ENCODE measurements around the gene SBNO2.

SBNO2 gene

DNA sequence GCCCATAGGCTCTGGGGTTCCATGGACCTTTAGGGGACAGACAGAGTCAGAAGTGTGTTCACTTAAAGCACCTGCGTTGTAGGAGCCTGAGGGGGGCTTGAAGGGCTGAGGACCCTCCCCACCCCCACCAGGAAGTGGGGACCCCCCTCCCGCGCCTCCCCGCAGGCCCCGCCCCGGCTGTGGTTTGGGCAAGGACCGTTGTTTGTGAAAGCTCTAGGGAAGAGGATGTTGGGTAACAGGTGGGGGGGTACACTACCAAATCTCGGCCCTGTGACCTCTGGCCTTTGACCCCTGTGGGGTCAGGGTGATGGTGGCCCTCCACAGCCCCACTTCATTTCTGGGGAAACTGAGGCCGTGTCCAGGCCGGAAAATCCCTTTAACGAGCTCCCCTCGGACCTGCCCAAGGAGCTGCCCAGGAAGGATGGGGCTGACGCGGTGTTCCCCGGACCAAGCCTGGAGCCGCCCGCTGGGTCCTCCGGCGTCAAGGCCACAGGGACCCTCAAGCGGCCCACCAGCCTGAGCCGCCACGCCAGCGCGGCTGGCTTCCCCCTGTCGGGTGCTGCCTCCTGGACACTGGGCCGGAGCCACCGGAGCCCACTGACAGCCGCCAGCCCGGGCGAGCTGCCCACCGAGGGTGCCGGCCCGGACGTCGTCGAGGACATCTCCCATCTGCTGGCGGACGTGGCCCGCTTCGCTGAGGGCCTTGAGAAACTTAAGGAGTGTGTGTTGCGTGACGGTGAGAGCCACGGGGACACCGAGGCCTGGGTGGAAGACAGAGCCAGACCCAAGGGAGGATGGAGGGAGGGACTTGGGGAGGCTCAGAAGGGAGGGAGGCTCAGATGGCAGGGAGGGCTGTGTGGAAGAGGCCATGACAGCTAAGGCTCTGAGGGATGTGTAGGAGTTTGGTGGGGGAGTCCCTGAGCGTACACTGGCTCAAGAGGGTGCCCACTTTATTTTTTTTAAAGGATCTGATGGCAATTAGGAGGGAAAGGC is 105.8 kb downstream of the SBNO2 start:
- no peak for DNase-seq

DNA sequence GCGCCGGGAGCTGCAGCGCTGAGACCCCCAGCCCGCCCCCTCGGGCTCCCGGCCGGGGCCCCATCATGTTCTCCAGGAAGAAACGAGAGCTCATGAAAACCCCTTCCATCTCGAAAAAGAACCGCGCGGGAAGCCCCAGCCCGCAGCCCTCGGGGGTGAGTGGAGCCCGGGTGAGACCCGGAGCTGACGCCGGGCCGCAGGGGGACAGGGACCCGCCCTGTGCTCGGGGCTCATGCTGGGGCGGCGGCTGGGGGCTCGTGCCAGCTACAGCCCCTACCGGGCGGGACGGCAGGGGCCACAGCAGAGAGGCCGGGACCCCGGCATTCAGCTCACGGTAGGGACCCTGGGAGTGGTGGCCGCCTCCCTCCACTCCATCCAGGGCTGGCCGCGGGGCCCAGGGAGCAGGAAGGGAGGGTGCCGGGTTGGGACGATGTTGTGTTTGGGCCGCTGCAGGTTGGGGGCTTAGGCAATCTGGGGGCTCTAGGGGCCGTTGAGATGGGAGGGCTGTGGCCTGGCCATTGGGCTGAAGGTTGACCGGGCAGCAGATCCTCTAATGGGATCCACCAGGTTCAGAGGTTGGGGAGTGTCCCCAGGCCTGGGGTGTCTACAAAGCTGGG is 106.6 kb downstream of the SBNO2 start:
- DNase-seq, result no peak

DNA sequence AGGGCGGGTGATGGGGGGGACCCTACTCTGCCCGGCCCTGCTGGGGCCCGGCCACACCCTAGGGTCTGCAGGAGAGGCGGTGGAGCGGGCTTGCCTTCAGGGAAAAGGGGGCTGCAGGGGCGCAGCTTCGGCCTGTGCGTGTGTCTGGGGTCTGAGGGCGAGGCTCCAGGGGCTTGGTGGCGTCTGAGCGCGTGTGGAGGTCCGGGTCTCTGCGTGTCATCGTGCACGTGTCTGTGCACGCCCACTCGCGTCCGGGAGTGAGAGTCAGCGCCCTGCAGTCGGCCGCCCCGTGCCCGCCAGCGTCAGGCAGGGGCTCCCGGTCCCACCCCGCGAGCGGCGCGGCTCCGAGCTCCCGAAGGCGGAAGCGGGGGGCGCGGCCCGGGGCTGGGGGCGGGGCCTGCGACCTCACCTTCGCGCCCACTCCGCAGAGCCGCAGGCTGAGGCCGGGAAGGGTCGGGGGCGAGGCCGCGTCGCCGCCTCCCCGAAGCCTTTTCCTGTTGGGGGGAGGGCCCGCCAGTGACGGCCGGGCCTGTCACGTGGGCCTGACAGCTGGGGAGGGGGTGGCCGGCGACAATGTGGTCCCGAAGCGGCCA is 107.2 kb downstream of the SBNO2 start, which contains the start of gene ARHGAP45:
Gene ARHGAP45, plus strand, starts transcription at position 420 of the 593 bp plus-strand sequence. CDS start 239 bp downstream, outside the sequence.
- no peak for DNase-seq

DNA sequence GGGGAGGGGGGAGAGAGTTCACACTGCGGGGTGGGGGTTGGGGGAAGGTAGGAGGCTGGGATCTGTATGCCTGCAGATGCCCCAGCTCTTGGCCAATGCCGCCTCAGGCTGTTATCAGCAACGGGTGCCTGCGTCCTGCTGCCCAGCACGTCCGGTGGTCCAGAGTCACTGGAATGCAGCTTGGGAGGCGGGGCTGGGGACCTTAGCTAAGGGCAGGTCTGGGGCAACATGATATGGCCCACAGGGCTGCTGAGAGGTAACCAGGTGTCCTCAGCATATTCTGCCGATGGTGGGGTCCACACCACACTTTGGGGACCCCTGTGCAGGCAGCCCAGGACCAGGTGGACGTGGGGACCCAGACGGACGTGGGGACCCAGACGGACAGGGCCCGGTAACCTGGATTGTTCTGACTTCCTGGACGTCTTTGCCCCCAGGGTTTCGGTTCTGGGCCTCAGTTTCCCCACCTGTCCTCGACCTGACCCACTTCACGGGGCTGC is 107.8 kb downstream of the SBNO2 start:
- no peak for DNase-seq

DNA sequence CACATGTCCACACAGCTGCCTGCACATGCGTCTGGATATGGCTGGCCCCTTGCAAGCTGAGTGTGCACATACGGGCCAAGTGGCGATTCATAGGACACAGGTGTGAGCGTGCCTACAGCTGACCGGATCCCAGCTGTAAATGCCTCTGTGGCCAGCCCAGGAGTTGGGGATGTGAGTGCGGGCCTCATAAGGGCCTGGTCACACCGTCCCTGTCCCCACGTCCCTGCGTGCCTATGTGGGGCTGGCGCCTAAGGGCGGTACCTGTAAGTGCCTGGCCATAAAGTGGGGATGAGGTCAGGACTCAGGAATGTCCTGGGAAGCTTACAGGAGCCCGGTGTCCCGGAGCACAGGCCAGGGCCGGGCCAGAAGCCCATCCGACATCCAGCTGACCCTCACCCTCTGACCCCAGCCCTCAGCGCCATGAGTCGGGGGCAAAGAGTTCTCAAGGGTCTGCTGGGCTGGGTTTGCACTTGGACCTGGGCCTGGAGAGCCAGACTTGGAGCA is 108.4 kb downstream of the SBNO2 start:
- DNase-seq, result no peak

DNA sequence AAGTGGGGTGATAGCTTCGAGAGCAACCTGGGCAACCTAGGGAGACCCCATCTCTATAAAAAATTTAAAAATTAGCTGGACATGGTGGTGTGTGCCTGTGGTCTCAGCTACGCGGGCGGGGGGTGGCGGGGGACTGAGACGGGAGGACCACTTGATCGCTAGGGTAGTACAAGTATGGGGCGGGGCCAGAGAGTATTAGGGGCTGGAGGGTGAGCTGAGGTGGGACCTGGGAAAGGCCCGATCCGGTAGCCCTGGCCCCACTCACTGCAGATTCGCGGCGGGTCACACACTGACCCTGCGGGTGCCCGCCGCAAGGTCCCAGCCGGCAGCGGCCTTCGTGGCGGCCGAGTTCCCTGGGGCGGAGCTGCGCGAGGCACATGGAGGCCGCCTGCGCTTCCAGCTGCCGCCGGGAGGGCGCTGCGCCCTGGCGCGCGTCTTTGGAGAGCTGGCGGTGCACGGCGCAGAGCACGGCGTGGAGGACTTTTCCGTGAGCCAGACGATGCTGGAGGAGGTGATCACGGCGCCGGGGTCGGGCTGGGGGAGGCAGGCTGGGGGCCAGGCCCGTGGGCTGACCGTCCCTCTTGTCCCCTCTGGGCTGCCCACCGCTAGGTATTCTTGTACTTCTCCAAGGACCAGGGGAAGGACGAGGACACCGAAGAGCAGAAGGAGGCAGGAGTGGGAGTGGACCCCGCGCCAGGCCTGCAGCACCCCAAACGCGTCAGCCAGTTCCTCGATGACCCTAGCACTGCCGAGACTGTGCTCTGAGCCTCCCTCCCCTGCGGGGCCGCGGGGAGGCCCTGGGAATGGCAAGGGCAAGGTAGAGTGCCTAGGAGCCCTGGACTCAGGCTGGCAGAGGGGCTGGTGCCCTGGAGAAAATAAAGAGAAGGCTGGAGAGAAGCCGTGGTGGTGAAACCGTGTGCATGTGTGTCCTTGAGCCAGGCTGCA is 109.1 kb downstream of the SBNO2 start:
- no peak for DNase-seq

DNA sequence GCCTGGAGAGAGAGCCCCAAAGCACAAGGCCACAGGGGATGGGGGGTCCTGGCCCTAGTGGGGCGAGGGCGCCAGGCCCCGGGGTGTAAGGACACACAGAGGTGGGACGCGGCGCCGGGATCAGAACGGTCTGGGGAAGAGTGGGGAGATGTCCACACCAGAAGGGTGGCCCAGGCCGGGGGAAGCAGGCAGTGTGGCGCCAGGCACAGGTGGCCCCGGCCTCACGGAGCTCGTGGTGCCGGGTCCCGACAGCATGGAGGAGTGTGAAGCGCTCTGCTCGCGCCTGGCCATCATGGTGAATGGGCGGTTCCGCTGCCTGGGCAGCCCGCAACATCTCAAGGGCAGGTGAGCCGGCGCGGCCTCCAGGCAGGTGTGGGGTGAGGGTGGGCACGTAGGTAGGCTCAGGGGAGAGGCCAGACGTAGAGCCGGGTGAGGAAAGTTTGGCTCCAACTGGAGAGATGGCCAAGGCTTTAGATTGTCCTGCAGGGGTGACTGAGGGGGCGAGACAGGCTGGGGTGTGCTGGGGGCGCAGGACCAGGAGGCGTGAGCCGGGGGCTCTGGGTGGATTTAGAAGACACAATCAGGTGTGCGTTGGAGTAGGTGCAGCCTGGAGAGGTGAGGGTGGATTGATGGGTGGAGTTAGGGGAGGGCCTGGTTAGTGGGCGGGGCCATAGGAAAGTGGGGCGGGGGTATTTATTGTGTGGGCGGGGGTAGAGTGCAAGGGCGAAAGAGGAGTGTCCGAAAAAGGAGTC is 110.0 kb downstream of the SBNO2 start:
- DNase-seq, result no peak

DNA sequence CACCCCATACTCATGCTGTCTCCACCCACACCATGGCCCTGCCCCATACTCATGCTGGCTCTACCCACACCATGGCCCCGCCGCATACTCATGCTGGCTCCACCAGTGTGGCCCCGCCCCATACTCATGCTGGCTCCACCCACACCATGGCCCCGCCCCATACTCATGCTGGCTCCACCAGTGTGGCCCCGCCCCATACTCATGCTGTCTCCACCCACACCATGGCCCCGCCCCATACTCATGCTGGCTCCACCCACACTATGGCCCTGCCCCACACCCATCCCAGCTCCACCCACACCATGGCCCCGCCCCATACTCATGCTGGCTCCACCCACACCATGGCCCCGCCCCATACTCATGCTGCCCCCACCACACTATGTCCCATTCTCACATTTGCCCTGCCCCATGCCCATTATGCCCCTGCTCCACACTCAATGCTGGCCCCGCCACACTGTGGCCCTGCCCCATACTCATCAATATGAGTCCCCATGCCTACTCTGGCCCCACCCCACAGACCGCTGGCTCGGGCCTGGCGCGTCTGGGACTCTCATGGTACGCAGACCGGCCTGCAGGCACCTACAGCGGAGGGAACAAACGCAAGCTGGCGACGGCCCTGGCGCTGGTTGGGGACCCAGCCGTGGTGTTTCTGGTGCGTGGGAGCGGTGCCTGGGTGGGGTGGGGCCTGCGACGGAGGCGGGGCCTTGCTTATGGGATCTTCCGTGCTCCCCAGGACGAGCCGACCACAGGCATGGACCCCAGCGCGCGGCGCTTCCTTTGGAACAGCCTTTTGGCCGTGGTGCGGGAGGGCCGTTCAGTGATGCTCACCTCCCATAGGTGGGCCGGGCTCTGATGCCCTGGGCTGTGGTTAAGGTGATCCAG is 110.8 kb downstream of the SBNO2 start:
- DNase-seq, result no peak

DNA sequence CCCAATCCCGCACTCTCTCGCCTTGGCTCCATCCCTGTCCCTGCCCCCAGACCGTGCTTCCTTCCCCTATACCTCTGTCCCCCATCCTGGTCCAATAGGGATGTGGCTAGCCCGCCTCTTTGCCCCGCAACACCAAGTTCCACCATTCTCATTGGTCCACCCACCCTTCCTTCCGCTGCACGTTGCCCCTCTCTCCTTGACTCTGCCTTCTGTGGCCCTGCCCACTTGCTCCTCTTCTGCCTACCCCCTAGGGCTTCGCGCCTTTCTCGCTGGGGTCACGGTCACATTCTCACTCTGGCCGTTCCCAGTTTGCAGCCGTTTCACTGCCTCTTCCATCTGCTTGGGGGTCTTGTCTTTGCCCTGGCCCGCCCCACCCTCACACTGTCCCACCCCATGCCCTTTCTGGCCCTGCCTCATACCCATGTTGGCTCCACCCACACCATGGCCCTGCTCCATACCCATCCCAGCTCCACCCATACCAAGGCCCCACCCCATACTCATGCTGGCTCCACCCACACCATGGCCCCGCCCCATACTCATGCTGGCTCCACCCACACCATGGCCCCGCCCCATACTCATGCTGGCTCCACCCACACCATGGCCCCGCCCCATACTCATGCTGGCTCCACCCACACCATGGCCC is 111.6 kb downstream of the SBNO2 start:
- DNase-seq, result no peak

DNA sequence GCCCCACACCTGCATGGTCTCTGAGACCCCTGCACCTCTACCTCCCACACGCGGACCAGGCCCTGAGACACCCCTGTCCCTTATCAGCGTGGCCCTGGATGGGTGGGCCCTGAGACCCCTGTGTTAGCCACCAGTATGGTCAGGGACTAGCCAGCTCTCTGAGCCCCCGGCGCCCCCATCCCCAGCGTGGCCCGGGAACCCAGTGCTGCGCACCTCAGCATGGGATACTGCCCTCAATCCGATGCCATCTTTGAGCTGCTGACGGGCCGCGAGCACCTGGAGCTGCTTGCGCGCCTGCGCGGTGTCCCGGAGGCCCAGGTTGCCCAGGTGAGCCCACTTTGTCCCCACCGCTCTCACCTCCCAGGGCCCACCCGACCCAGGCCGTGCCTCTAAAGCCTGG is 112.1 kb downstream of the SBNO2 start:
- no peak for DNase-seq

DNA sequence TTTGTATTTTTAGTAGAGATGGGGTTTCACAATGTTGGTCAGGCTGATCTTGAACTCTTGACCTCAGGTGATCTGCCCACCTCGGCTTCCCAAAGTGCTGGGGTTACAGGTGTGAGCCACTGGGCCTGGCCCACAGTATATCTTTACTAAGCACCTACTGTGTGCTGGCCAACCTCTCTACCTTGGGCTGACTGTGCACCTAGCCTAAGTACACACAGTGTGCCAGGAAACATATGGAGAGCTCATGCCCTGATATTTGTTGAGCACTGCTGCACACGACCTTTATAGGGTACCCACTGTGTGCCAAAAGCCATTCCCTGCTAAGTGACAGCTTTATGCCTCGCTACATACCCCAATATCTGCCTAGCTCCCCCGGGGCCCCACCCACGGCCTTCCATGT is 113.4 kb downstream of the SBNO2 start:
- no peak for DNase-seq

DNA sequence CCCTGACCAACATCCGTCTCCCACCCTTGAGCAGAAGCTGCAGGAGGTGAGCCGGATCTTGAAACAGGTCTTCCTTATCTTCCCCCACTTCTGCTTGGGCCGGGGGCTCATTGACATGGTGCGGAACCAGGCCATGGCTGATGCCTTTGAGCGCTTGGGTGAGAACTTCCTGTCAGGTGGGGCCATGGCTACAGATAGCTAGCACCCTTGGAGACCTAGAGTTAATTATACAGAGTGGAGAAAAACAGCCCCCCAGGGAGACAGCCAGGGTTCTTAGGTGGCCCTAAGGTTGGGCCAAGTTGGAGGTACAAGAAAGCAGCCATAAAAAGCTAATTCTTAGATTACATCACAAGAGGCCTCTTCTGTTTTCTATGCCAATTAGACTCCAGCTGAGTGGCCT is 116.0 kb downstream of the SBNO2 start:
- DNase-seq, result no peak
